Tibial nerve (tissue), 4 donors: ENCODE data around the gene CTTNBP2NL.

Experiments
- EP300 ChIP-seq, 2 donors: sonication (generic); formaldehyde crosslinking; IDR thresholded peaks; one replicate each; pipeline ENCODE4 v1.6.1; 2017; ENCODE audit warnings: antibody characterized with exemption in 2 of 2, mild to moderate bottlenecking in 1 of 2
- POLR2A ChIP-seq, 2 donors: fragments of 450-650 bp; IDR thresholded peaks; one replicate each; pipeline ENCODE4 v1.6.1; 2017; ENCODE audit warnings: antibody characterized with exemption in 2 of 2, mild to moderate bottlenecking in 2 of 2, moderate library complexity in 2 of 2
- TF ChIP-seq, protein P1 (sequence below), 5 experiments: fragments of 200-600 bp in 3 of 5; fragments of 450-650 bp in 2 of 5; sonication (generic) in 3 of 5; IDR thresholded peaks; one replicate each; pipeline ENCODE4 v1.5.1; 2016 to 2019; ENCODE audit warnings: antibody characterized with exemption in 5 of 5, mild to moderate bottlenecking in 3 of 5, moderate library complexity in 2 of 5

DNA sequence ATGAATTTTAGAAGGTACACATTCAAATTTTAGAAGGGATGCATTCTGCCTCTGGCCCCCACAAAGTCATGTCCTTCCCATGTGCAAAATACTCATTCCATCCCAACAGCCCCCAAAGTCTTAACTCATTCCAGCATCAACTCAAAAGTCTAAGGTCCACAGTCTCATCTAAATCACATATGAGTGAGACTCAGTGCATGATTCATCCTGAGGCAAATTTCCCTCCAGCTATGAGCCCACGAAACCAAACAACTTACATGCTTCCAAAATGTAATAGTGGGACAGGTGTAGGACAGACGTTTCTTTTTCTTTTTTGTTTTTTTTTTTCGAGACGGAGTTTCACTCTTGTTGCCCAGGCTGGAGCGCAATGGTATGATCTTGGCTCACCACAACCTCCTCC is 100.3 kb downstream of the CTTNBP2NL start:
- TF ChIP-seq, protein P1, sequence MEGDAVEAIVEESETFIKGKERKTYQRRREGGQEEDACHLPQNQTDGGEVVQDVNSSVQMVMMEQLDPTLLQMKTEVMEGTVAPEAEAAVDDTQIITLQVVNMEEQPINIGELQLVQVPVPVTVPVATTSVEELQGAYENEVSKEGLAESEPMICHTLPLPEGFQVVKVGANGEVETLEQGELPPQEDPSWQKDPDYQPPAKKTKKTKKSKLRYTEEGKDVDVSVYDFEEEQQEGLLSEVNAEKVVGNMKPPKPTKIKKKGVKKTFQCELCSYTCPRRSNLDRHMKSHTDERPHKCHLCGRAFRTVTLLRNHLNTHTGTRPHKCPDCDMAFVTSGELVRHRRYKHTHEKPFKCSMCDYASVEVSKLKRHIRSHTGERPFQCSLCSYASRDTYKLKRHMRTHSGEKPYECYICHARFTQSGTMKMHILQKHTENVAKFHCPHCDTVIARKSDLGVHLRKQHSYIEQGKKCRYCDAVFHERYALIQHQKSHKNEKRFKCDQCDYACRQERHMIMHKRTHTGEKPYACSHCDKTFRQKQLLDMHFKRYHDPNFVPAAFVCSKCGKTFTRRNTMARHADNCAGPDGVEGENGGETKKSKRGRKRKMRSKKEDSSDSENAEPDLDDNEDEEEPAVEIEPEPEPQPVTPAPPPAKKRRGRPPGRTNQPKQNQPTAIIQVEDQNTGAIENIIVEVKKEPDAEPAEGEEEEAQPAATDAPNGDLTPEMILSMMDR (IDR thresholded peaks at IDR 0.05), result no peak
- TF ChIP-seq POLR2A (IDR thresholded peaks at IDR 0.05) (no peak), EP300 (IDR thresholded peaks at IDR 0.05) (no peak)
